Liver (tissue), 3 donors: ENCODE measurements around the gene MEN1.

Source experiments
- CTCF ChIP-seq: fragments of 150-350 bp; IDR thresholded peaks from 2 replicates; pipeline ENCODE4 v1.5.1; 2017; ENCODE audit warnings: improper control_type of control experiment, low read depth, low read length; ENCODE audit not compliant: missing input control
- EGR1 ChIP-seq, 2 donors: IDR thresholded peaks; 2 replicates each; pipeline ENCODE4 v1.6.1; 2016 to 2018; ENCODE audit warnings: antibody characterized with exemption in 2 of 2, low read depth in 2 of 2
- JUND ChIP-seq, 2 donors: IDR thresholded peaks; 2 replicates each; pipeline ENCODE4 v1.6.1; 2016; ENCODE audit warnings: antibody characterized with exemption in 2 of 2
- RAD21 ChIP-seq, 2 donors: IDR thresholded peaks; 2 replicates each; pipeline ENCODE4 v1.6.1; 2016; ENCODE audit warnings: antibody characterized with exemption in 2 of 2, mild to moderate bottlenecking in 2 of 2
- TAF1 ChIP-seq: conservative IDR thresholded peaks from 2 replicates; pipeline ENCODE4 v1.6.1; 2016; ENCODE audit warnings: antibody characterized with exemption, mild to moderate bottlenecking
- donor health status: healthy.
- donor health status: healthy.

GRCh38 chr11:64796757-64797541 lies 13.4 kb downstream of the MEN1 start:
- no peak for TF ChIP-seq TAF1
- TF ChIP-seq CTCF = no peak
- TF ChIP-seq JUND (IDR thresholded peaks at IDR 0.05) = no peak
- TF ChIP-seq RAD21 (IDR thresholded peaks at IDR 0.05) = no peak
- TF ChIP-seq EGR1 (IDR thresholded peaks at IDR 0.05; ENCODE audit: low read depth in 2 of 2) = no peak
